GM19468 (cell line): ENCODE measurements around the gene ETV2.
"Not testable (repeated sequence)": the region's sequence is repeated elsewhere in the genome, so short reads cannot be mapped to it uniquely, and the experiment has no call there.

ENCODE experiments used
- ATAC-seq: cut with Tn5 transposase; IDR thresholded peaks from one replicate; pipeline ENCODE4 v1.9.1; 2021; ENCODE audit warnings: mild to moderate bottlenecking, moderate library complexity, moderate number of reproducible peaks; ENCODE audit not compliant: unreplicated experiment; ENCODE audit errors: extremely low read depth

The ETV2 gene

GRCh38 chr19:35641515-35642151 lies at the start of gene ETV2:
Gene ETV2, plus strand, starts transcription at chr19:35641745. Its CDS starts 716 bp downstream, at chr19:35642461.
- no peak for ATAC-seq

- no peak for ATAC-seq
These were observed 49.3 kb upstream of the ETV2 start for GRCh38 chr19:35592226-35592625.

DNA sequence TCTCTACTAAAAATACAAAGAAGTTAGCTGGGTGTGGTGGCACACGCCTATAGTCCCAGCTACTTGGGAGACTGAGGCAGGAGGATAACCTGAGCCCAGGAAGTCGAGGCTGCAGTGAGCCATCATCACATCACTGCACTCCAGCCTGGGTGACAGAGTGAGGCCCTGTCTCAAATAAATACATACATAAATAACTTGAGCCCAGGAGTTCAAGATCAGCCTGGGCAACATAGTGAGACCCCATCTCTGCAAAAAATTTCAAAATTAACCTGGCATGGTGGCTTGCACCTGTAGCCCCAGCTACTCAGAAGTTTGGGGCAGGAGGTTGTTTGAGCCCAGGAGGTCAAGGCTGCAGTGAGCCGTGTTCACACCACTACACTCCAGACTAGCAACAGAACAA lies 46.5 kb upstream of the ETV2 start:
- not testable (repeated sequence) for ATAC-seq

GRCh38 chr19:35595928-35596327 lies 45.6 kb upstream of the ETV2 start:
- no peak for ATAC-seq

DNA sequence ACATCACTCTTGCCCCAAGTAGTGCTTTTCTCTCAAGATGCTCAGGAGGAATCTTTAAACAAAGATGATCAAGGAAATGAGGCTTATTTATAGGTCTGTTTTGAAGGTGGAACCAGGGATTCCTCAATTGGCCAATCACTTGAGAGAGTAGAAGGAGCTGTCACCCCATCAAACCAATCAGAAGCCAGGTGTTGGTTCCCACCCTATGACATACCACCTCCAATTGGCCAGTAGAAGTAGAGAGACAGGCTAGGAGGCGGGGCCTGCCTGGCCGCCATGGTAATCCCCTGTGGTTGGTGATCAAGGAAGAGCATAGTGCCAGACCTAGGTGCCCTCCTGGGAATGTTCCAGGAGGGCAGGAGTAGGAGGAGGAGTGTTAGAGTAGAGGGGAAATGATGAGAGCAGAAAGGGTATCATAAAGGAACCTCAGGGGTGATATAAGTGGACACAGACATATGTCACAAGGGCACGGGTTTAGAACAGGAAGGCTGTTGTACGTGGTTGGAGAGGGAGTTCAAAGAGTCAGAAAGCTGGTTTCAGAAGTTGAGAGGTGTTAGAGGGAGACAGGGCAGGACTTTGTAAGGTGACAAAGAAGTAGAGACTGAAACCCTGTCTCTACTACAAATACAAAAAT lies 45.1 kb upstream of the ETV2 start:
- no peak for ATAC-seq

DNA sequence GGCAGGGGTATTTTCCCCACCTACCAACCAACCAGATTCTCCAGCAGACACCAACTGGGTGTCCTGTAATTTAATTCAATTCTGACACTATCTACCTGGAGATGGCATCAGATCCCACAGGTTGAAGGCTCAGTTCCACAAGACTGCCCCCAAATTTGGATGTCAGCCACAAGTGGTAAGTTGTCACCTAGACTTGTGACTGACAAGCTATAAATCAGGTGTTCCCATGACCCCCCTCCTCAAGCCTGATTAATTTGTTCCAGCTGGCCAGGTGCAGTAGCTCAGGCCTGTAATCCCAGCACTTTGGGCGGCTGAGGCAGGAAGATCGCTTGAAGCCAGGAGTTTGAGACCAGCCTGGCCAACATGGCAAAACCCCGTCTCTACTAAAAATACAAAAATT lies 39.6 kb upstream of the ETV2 start:
- ATAC-seq = no peak

- ATAC-seq = not testable (repeated sequence)
These were observed 37.1 kb upstream of the ETV2 start for GRCh38 chr19:35604436-35604835.

DNA sequence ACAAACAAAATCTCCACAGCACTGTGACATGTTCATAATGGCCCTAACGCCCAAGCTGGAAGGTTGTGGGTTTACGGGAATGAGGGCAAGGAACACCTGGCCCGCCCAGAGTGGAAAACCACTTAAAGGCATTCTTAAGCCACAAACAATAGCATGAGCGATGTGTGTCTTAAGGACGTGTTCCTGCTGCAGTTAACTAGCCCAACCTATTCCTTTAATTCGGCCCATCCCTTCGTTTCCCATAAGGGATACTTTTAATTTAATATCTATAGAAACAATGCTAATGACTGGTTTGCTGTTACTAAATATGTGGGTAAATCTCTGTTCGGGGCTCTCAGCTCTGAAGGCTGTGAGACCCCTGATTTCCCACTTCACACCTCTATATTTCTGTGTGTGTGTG lies 34.4 kb upstream of the ETV2 start:
- not testable (repeated sequence) for ATAC-seq

DNA sequence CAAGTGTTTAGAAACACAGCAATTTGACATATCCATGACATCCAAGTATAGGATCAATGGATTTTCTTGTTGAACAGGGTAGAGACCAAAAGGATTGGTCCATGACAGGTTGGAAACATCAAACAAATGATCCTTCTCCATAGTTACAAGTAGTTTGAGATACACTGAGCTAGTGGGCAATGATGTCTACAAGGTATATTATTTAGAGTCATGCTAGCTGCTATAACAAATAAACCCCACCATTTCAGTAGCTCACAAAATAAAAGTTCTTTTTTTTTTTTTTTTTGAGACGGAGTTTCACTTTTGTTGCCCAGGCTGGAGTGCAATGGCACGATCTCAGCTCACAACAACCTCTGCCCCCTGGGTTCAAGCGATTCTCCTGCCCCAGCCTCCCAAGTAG lies 33.9 kb upstream of the ETV2 start:
- no peak for ATAC-seq

DNA sequence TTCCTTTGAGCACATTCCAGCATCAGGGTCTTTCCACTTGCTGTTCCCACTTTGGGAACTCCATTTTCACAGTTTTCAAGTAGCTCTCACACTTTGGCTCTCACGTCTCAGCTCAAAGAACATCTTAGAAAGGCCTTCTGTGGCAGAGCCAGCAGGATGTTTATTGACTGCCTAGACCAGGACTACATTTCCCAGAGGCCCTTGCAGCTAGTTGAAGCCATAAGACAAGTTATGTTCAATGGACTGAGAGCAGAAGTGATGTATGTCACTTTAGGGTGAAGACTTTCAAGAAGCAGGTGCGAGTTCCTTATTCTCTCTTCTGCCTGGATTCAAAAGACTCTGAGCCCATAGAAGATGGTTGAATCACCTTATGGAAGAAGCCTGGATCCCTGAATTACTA lies 33.3 kb upstream of the ETV2 start:
- ATAC-seq = no peak

- no peak for ATAC-seq
These were observed 31.6 kb upstream of the ETV2 start for GRCh38 chr19:35609851-35610353.

GRCh38 chr19:35612224-35612558 lies 29.4 kb upstream of the ETV2 start:
- no peak for ATAC-seq

DNA sequence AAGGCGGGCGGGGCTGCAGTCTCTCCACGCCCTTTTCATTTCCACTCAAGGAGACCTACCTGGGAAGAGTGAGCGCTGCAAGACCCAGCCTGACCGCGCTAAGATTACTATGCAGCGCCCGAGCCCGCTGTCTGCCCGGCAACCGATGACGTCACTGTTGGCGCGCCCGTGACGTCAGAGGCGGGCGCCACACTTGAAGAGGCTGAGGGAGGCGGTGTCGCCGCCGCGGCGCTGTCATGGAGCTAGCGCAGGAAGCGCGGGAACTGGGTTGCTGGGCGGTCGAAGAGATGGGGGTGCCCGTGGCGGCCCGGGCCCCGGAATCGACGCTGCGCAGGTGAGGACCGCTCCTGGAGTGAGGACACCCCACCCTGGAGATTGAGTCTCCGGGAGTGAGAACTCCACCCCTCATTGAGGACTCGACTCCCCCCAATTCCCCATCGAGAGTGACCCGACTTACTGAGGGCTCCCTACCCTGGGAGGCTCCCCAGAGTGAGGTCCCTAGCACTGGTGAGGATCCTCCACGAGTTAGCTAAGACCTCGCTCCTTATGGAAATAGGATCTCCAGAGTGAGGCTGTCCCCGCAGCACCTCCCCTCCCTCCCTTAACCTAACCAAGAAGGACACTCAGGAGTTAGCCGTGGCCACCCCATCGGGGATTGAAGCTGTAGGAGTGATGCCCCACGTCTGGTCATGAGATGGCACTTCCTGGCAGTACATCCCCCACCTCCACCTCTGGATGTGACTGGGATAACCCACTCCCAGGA lies 28.8 kb upstream of the ETV2 start, which contains the start of gene HAUS5:
TSS of gene HAUS5 (plus strand) at position 177 of the 763 bp plus-strand sequence. CDS start at position 237, 60 bp downstream.
- peak; percentile 59 for ATAC-seq

DNA sequence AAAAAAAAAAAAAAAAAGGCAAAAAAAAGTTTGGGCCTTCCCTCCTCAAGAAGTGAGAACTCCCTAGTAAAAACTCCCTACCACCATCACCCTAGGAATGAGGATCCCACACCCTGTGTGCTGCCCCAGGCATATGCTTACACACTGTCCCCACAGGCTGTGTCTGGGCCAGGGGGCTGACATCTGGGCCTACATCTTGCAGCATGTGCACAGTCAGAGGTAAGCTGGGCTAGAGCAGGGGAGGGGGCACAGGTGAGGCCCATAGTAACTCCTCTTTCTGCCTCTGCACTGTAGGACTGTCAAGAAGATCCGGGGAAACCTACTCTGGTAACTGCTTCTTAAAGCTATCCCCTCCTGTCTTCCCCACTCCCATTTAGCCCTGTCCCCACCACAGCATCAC lies 28.0 kb upstream of the ETV2 start:
- ATAC-seq = no peak

DNA sequence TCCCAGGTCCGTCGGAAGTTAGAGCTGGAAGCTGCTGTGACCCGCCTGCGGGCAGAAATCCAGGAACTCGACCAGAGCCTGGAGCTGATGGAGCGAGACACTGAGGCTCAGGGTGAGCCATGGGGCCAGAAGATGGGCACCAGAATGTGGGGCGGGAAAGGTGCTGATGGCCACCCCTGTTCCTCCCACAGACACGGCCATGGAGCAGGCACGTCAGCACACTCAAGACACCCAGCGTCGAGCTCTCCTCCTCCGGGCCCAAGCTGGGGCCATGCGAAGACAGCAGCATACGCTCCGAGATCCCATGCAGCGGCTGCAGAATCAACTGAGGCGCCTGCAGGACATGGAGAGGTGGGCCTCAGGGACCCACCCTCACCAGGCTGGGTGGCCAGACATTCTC lies 26.5 kb upstream of the ETV2 start:
- ATAC-seq = no peak

DNA sequence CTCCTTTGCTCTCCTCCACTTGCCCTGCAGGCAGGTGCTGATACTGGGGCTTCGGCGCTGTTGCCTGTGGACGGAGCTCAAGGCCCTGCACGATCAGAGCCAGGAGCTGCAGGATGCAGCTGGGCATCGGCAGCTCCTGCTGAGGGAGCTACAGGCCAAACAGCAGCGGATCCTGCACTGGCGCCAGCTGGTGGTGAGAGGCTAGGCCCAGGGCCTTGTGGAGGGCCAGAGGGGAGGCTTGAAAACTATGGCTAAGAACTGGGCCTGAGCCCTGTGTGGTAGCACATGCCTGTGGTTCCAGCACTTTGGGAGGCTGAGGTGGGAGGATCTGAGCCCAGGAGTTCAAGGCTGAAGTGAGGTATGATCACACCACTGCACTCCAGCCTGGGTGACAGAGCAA lies 22.7 kb upstream of the ETV2 start:
- no peak for ATAC-seq

- ATAC-seq = no peak
These were observed 22.1 kb upstream of the ETV2 start for GRCh38 chr19:35619290-35619923.

- ATAC-seq = no peak
These were observed 21.5 kb upstream of the ETV2 start for GRCh38 chr19:35620001-35620400.

- no peak for ATAC-seq
These were observed 19.8 kb upstream of the ETV2 start for GRCh38 chr19:35621708-35622107.

DNA sequence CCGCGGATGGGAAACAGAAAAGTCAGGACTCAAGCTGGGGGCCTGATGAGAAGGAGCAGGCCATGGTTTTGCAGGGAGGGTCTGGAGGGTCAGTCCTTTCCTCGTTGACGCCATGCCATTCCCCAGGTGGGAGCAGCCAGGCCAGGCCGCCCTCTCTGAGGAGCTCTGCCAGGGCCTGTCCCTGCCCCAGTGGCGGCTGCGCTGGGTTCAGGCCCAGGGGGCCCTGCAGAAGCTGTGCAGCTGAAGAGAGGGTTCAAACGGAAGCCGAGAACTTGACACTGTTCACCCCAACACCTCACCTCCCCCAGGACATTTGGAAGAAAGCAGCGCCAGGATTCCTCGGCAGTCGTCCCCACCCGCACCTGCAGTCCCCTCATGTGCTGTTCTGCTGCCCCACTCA lies 18.8 kb upstream of the ETV2 start:
- ATAC-seq = no peak
